Limb (tissue), 2 donors: ENCODE measurements around the gene DCUN1D4.

Experiments used
- DNase-seq, 2 donors: peaks; one replicate each; pipeline ENCODE4 v3.0.0-alpha.2; 2016; ENCODE audit errors: extremely low spot score in 2 of 2

The DCUN1D4 gene

DNA sequence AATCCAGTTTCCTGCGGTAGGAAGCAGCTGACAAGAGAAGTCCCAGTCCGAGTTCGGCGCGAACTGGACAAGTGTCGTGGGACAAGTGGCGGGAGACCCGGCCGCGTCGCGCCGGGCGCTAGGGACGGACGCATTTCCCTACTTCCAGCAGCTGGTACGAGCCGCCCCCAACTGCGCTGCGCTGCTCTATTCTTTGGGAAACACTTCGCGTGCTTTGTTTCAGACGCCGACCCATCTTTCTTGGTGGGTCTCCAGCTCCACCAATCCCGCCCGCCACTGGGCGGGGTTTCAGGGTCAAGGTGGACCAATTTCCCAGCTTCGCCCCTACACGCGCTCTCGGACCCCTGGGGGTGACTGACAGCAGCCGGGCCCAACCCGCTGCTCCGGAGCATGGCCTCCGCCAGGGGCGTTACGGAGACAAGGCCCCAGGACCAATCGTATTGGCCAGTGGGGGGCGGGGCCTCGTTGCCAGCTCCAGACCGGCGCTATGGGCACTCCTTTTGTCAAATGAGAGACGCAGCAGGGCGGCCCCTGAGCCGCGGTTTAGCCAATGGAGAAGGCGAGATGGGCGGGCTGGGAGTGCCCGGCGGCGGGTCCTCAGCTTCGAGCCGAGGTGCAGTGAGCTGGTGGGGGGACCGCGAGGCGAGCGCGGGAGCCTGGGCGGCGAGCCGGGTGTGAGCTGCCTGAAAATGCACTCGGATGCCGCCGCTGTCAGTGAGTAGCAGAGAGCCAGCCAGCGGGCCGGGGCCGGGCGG, at the start of gene DCUN1D4:
Gene DCUN1D4 (plus strand): TSS at position 600 of the 755 bp plus-strand sequence. CDS start 90 bp downstream, at position 690.
- peak; percentile 99 to 100 for DNase-seq

- DNase-seq = no peak
Measured at GRCh38 chr4:51820443-51821234, 22.3 kb upstream of the DCUN1D4 start.

GRCh38 chr4:51825341-51825740, 17.6 kb upstream of the DCUN1D4 start:
- DNase-seq = no peak

DNA sequence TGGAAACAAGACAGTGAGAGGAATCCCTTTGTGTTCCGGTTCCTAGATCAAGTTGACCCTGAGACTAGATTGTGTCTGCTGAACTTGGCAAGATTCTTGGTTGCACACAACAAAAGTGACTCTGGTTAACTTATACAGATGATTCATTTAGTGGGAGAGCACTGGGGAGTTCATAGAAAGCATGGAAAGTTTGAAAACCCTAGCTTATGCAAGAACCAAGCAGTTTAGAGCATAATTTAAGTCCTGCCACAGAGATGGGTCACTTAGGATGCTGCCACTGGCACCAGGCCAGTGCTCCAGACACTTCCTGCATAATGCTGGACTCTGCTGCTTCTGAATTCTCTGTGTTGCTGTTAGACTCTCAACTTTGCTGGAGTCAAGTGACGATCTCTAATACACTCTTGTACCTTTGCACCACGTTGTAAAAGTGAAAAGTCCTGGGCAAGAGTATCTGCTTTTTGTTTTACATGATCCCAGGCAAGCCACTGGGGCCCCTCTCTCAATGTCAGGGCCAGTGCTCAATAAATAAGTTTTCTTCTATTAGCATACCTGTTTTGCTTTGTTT, 12.7 kb upstream of the DCUN1D4 start:
- DNase-seq = no peak

- DNase-seq = peak in 1 of 2 donors; percentile 51
Measured at GRCh38 chr4:51831133-51831532, 11.8 kb upstream of the DCUN1D4 start.

DNA sequence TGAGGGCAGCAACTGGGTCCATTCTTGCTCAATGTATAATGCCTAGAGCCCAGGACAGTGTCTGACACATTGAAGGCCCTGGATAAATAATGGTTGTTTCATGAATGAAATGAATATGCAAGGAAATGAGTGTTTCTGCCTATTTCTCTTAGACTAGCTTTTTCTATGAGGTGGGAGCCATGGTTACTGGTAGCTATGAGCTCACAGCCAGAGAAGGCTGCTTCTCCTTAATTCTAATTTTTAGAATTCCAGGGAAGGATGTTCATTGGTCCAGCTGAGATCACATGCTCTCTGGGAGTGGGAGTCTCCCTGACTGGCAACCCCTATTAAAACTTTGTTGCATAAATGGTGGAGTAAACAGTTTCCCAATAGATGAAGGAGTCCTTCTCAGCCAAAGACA, 9.7 kb upstream of the DCUN1D4 start:
- no peak for DNase-seq

- no peak for DNase-seq
Measured at GRCh38 chr4:51835079-51835478, 7.9 kb upstream of the DCUN1D4 start.

DNA sequence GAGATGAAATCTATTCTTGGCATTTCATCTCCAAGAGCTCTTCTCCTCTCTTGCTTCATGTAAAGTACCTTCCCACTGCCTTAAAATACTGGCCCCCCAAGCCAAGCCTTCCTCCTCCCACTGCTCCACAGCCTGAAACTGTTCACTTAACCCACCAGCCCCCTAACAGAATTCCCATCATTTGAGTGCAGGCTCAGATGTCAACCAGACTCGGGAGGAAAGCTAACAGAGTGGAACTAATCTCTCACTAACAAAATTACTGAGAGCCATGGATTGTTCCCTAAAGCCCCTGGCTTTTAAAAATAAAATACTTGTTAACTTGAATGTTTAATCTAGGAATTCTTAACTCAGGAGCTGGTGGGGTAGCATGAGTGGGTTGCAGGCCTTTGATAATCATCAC, 7.1 kb upstream of the DCUN1D4 start:
- DNase-seq = no peak

- DNase-seq = no peak
Measured at GRCh38 chr4:51836549-51836948, 6.4 kb upstream of the DCUN1D4 start.

DNA sequence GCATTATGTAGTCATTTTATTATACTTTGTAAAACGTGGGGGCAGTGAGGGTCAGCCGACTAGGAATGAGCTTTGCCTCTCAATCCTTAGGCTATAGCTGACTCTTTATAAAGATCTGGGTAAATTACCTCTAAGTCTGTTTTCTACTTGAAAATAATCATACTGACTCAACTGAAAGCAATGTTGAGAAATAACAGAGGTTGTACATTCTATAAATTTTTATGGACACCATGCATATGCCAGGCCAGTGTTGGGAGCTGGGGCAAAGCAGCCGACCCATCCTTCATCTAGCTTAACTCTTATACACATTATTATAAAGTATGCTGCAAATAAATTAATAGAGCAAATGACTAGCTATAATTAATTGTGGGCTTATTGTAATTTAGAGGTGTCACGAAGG, 2.2 kb upstream of the DCUN1D4 start:
- DNase-seq = no peak

GRCh38 chr4:51842167-51842553, 793 bp upstream of the DCUN1D4 start:
- DNase-seq = peak; percentile 32 to 48

- peak; percentile 32 to 85 for DNase-seq
Measured at GRCh38 chr4:51843309-51844152, 578 bp downstream of the DCUN1D4 start.

GRCh38 chr4:51844153-51845054, 1.5 kb downstream of the DCUN1D4 start:
- peak; percentile 90 for DNase-seq

GRCh38 chr4:51845055-51845426, 2.1 kb downstream of the DCUN1D4 start:
- DNase-seq = no peak

GRCh38 chr4:51845711-51846110, 2.8 kb downstream of the DCUN1D4 start:
- DNase-seq = no peak

GRCh38 chr4:51849430-51849829, 6.5 kb downstream of the DCUN1D4 start:
- DNase-seq = no peak

GRCh38 chr4:51850294-51850693, 7.3 kb downstream of the DCUN1D4 start:
- DNase-seq = no peak

DNA sequence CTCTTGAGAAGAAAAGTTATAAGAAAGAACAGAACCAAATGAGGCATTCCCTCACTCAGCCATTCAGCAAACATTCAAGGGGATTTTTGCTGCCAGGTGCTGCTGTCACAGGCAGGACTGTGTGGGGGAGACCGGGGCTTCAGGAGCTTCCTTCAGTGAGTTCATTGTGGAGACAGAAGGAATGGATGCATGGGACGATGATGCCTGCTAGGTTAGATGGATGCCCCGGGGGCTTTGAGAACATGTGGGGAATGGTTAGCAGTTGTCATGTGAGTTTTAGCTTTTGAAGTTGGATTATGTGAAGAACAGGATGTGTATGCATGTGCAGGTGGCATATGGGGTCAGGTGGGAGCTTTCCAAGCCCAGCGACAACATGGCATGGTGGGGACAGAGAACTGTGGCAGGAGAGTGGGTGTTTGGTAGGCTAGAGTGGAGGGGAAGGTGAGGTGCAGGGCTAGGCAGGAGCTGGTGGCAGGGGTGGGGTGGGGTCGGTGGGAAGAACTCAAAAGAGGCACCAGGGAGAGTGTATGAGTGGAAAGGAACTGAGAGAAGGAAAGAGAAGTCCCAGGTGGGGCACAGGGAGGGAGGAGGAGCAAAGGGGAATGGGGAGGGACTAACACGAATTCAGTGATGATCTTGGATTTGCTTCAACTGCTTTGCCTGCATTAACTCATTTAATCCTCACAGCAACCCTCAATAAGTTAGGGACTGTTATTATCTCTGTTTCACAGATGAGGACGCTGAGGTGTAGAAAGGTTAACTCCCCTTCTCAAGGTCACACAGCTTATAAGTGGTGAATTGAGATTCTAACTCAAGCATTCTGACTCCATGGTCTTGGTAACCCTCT, 8.4 kb downstream of the DCUN1D4 start:
- DNase-seq = no peak

DNA sequence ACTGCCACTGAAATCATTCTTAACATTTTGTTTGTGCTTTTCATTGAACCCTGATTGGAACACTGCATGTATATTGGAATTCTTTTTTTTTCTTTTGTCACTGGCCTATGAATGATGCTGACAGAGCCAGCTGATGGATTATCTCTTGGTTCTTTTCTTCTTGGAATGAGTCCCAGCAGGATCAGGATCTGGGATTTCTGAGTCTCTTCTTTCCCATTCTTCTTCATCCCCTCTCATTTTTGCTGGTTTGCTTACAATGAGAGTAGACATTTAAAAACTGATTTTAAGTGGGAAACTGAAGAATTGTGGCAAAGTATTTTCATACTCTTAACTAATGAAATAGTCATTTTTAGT, 9.0 kb downstream of the DCUN1D4 start:
- DNase-seq = no peak
